Measurements from ENCODE around the gene CRIM1.

Gene CRIM1

DNA sequence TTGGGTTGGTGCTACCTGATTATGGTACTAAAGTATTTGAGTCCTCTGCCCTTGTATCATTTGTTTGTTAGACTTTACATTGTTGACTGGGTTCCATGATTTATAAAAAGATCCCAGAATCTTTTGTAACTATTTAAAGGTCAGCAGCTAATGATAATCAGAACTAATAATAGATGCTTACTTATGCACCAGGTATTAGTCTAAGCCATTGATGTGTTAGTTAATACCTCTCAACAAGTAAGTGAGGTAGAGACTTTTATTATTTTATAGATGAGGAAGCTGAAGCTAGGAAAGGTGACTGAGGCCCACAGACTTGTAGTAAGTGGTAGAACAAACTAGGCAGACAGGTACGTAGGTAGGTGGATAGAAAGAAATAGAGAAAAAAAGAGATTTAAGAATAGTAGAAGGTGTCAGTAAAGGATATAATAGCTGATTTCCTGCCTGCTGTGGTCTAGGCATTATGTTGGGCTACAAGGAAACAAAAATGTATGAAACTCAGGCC, 68.1 kb downstream of the CRIM1 start:
- TF ChIP-seq CSDC2 (CRISPR knock-in tag; IDR thresholded peaks at IDR 0.05), result no peak
- TF ChIP-seq SNAI2 (CRISPR knock-in tag; IDR thresholded peaks at IDR 0.05), result no peak
- TF ChIP-seq, protein P1, sequence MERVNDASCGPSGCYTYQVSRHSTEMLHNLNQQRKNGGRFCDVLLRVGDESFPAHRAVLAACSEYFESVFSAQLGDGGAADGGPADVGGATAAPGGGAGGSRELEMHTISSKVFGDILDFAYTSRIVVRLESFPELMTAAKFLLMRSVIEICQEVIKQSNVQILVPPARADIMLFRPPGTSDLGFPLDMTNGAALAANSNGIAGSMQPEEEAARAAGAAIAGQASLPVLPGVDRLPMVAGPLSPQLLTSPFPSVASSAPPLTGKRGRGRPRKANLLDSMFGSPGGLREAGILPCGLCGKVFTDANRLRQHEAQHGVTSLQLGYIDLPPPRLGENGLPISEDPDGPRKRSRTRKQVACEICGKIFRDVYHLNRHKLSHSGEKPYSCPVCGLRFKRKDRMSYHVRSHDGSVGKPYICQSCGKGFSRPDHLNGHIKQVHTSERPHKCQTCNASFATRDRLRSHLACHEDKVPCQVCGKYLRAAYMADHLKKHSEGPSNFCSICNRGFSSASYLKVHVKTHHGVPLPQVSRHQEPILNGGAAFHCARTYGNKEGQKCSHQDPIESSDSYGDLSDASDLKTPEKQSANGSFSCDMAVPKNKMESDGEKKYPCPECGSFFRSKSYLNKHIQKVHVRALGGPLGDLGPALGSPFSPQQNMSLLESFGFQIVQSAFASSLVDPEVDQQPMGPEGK (CRISPR knock-in tag; IDR thresholded peaks at IDR 0.05; ENCODE audit: borderline replicate concordance), result no peak
- TF ChIP-seq ZC3H10 (CRISPR knock-in tag; IDR thresholded peaks at IDR 0.05), result no peak
- TF ChIP-seq ZNF565 (CRISPR knock-in tag; conservative IDR thresholded peaks at IDR 0.05; ENCODE audit: low read depth), result no peak
- TF ChIP-seq CSRNP3 (CRISPR knock-in tag; IDR thresholded peaks at IDR 0.05), result no peak
- TF ChIP-seq RARB (CRISPR knock-in tag; IDR thresholded peaks at IDR 0.05), result no peak
- TF ChIP-seq ISL1 (CRISPR knock-in tag; IDR thresholded peaks at IDR 0.05), result no peak
- TF ChIP-seq, protein P2, sequence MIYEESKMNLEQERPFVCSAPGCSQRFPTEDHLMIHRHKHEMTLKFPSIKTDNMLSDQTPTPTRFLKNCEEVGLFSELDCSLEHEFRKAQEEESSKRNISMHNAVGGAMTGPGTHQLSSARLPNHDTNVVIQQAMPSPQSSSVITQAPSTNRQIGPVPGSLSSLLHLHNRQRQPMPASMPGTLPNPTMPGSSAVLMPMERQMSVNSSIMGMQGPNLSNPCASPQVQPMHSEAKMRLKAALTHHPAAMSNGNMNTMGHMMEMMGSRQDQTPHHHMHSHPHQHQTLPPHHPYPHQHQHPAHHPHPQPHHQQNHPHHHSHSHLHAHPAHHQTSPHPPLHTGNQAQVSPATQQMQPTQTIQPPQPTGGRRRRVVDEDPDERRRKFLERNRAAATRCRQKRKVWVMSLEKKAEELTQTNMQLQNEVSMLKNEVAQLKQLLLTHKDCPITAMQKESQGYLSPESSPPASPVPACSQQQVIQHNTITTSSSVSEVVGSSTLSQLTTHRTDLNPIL (CRISPR knock-in tag; IDR thresholded peaks at IDR 0.05; ENCODE audit: low read depth), result no peak
- no peak for TF ChIP-seq BACH2 (CRISPR knock-in tag; IDR thresholded peaks at IDR 0.05; ENCODE audit: borderline replicate concordance)
- TF ChIP-seq ZFP3 (CRISPR knock-in tag; IDR thresholded peaks at IDR 0.05), result no peak
- TF ChIP-seq ZNF8 (CRISPR knock-in tag; IDR thresholded peaks at IDR 0.05), result no peak
- TF ChIP-seq OSR1 (CRISPR knock-in tag; IDR thresholded peaks at IDR 0.05), result no peak
- no peak for TF ChIP-seq TSHZ2 (CRISPR knock-in tag; IDR thresholded peaks at IDR 0.05)
- TF ChIP-seq ZNF70 (CRISPR knock-in tag; IDR thresholded peaks at IDR 0.05), result no peak
- TF ChIP-seq TOX (CRISPR knock-in tag; IDR thresholded peaks at IDR 0.05; ENCODE audit: borderline replicate concordance), result no peak
- no peak for TF ChIP-seq PPARA (CRISPR knock-in tag; IDR thresholded peaks at IDR 0.05; ENCODE audit: borderline replicate concordance)
- no peak for TF ChIP-seq ZFP30 (CRISPR knock-in tag; IDR thresholded peaks at IDR 0.05)
- no peak for TF ChIP-seq TCF4 (CRISPR knock-in tag; IDR thresholded peaks at IDR 0.05; ENCODE audit: borderline replicate concordance)
- TF ChIP-seq ESRRG (CRISPR knock-in tag; IDR thresholded peaks at IDR 0.05), result no peak
- ATAC-seq, result no peak

DNA sequence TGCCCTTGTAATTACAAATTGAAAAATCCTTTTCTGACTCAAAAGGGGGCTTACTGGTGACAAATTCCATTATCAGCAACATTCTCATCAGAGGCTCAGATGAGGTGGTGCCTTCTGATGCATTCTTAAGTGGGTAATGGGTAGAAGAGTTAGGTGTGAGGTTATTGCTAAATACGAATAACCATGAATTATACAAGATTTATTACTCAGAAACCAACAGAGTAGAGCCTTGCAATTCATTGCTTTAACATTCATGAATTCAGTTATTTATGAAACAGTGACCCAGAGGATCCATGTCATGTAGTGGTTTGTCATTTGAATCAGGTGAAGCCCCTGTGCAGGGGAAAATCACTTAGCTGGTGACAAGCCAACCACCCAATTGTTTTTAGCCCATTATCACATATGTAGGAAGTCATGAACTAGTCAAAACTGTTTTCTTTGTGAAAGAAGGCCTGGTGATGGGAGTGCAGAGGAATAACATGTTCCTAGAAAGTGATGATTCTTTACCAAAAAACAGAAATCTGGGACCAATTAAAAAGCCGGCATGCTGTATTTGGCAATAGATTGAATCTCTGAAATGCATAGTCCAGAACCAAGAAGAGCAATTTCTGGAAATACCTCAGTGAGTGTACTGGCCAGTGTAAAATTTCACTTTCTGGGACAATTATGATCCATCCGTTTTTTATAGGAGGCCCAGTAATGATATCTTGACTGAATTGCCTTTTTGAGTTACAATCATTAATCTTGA, 70.2 kb downstream of the CRIM1 start:
- ATAC-seq, result peak; percentile 6; the same call in 2 of the 3 replicates
- no peak for TF ChIP-seq GLIS3 (CRISPR knock-in tag; IDR thresholded peaks at IDR 0.05)
- TF ChIP-seq, protein P1 (CRISPR knock-in tag; IDR thresholded peaks at IDR 0.05; ENCODE audit: borderline replicate concordance), result no peak

DNA sequence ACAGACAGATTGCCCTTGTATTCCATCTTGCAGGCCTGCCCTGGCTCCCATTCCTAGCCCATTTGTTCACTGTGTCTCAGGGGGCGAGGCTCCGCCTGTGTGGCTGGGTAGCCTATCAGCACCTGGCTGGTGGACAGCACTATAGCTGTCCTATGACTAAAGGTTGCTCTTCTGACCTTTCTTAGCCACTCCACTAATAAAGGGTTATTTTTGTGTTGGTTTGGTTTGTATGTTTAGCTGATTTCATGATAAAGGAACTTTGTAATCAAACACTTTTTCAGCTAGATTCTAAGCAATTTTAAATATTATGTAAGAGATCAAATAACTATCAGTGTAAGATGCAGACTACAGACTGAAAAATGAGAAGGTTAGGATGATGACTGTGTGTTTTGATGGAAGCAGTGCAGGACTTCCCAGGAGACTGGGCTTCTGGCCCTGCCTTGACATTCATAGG, 72.2 kb downstream of the CRIM1 start:
- ATAC-seq, result peak; percentile 40
- TF ChIP-seq CSDC2 (CRISPR knock-in tag; IDR thresholded peaks at IDR 0.05) (0 out of 2 replicates have a peak, but pooled peaks have one; percentile 65), ZFP3 (CRISPR knock-in tag; IDR thresholded peaks at IDR 0.05) (peak; percentile 63; the same call in 1 of the 2 replicates)
- TF ChIP-seq, protein P1 (CRISPR knock-in tag; IDR thresholded peaks at IDR 0.05; ENCODE audit: borderline replicate concordance), result no peak
